Endothelial cell of umbilical vein (primary cell): Measurements from ENCODE around the gene GPAM.

Experiments used
- EZH2 ChIP-seq: IDR thresholded peaks from 2 replicates; pipeline ENCODE4 v1.6.1; 2012; ENCODE audit warnings: borderline replicate concordance, low read depth, mild to moderate bottlenecking, moderate library complexity, low read length, inconsistent platforms; ENCODE audit not compliant: severe bottlenecking
- GATA2 ChIP-seq: IDR thresholded peaks from 2 replicates; pipeline ENCODE4 v1.7.0; 2011; ENCODE audit warnings: low read depth, mild to moderate bottlenecking, moderate library complexity, mixed read lengths, low read length; ENCODE audit not compliant: insufficient read length, insufficient read depth
- JUN ChIP-seq: IDR thresholded peaks from 2 replicates; pipeline ENCODE4 v1.6.1; 2011; ENCODE audit warnings: borderline replicate concordance, low read depth; ENCODE audit not compliant: insufficient read length, insufficient read depth
- MYC ChIP-seq: IDR thresholded peaks from one replicate; pipeline ENCODE4 v1.6.1; 2011; ENCODE audit warnings: mild to moderate bottlenecking, low read depth, low read length
- POLR2A ChIP-seq: IDR thresholded peaks from 2 replicates; pipeline ENCODE4 v1.6.1; 2012; ENCODE audit warnings: low read depth, mild to moderate bottlenecking, control low read depth, low read length
- POLR2AphosphoS5 ChIP-seq: IDR thresholded peaks from 2 replicates; pipeline ENCODE4 v1.6.1; 2012; ENCODE audit warnings: low read depth, mild to moderate bottlenecking, control low read depth, low read length, moderate library complexity; ENCODE audit not compliant: insufficient read depth
- TF ChIP-seq, protein P1 (sequence below), 2 donors: IDR thresholded peaks; 1 replicate in 1 of 2; 2 replicates in 1 of 2; pipeline ENCODE4 v1.5.1; 2011; ENCODE audit warnings: low read length in 2 of 2, mild to moderate bottlenecking in 2 of 2, moderate library complexity in 2 of 2, control low read depth in 1 of 2, inconsistent platforms in 1 of 2, low read depth in 1 of 2; ENCODE audit not compliant: insufficient read depth in 1 of 2; ENCODE audit errors: extremely low read depth in 1 of 2
- TF ChIP-seq, protein P2 (sequence below): IDR thresholded peaks from 2 replicates; pipeline ENCODE4 v1.6.1; 2011; ENCODE audit not compliant: insufficient read depth, insufficient read length

DNA sequence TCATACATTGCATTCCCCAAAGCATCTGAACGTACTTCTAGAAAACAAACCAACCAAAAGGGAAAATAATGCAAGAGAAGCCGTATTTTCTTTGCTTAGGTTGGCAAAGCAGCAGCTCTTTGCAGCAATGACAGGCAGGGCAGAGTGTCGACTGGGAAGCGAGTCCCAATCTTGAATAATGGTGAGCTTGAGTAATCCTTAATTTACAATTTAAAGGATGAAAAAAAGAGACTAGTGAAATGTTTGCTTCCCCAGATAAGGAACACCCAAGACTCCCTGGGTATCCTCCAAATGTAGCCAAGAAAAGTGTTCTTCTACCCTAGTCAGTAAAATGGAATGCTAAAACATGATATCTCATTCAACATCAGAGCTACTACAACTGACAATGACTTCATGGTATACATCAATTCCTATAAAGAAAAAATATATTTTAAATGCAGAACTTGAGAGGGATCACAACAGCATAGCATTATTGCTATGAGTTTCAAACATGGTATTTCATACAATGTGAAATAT lies 32.0 kb downstream of the GPAM start:
- TF ChIP-seq, protein P1, sequence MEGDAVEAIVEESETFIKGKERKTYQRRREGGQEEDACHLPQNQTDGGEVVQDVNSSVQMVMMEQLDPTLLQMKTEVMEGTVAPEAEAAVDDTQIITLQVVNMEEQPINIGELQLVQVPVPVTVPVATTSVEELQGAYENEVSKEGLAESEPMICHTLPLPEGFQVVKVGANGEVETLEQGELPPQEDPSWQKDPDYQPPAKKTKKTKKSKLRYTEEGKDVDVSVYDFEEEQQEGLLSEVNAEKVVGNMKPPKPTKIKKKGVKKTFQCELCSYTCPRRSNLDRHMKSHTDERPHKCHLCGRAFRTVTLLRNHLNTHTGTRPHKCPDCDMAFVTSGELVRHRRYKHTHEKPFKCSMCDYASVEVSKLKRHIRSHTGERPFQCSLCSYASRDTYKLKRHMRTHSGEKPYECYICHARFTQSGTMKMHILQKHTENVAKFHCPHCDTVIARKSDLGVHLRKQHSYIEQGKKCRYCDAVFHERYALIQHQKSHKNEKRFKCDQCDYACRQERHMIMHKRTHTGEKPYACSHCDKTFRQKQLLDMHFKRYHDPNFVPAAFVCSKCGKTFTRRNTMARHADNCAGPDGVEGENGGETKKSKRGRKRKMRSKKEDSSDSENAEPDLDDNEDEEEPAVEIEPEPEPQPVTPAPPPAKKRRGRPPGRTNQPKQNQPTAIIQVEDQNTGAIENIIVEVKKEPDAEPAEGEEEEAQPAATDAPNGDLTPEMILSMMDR (IDR thresholded peaks at IDR 0.05; ENCODE audit: extremely low read depth in 1 of 2, insufficient read depth in 1 of 2, low read depth in 1 of 2, low read length in 2 of 2), result no peak
- no peak for TF ChIP-seq POLR2A
- TF ChIP-seq EZH2, result no peak
- TF ChIP-seq, protein P2, sequence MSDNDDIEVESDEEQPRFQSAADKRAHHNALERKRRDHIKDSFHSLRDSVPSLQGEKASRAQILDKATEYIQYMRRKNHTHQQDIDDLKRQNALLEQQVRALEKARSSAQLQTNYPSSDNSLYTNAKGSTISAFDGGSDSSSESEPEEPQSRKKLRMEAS, result no peak
- no peak for TF ChIP-seq MYC
- no peak for TF ChIP-seq GATA2
- TF ChIP-seq POLR2AphosphoS5, result no peak
- TF ChIP-seq JUN, result no peak
